OCI-LY1 (cell line): ENCODE data around the gene JAKMIP2.

Source experiments
- H2AFZ ChIP-seq: fragments of 200-600 bp; sonication (generic), shearing (Covaris generic); 2 replicates; pipeline ENCODE4 v1.6.0; 2014; ENCODE audit warnings: antibody characterized with exemption, mild to moderate bottlenecking, low read length
- H3F3A ChIP-seq: fragments of 200-600 bp; sonication (generic), shearing (Covaris generic); 2 replicates; pipeline ENCODE4 v1.6.0; 2014; ENCODE audit warnings: mild to moderate bottlenecking, antibody characterized with exemption, low read length, moderate library complexity; ENCODE audit not compliant: insufficient read depth
- H3K27ac ChIP-seq: fragments of 200-600 bp; sonication (generic); 2 replicates; pipeline ENCODE4 v1.5.1; 2014; ENCODE audit warnings: low read length, mixed run types, mild to moderate bottlenecking, low read depth; ENCODE audit not compliant: poor library complexity, severe bottlenecking
- H3K27me3 ChIP-seq: fragments of 200-600 bp; sonication (generic); 2 replicates; pipeline ENCODE4 v1.6.0; 2014; ENCODE audit warnings: antibody characterized with exemption, mild to moderate bottlenecking, low read length, moderate library complexity; ENCODE audit not compliant: insufficient read depth
- H3K36me3 ChIP-seq: fragments of 200-600 bp; sonication (generic); 2 replicates; pipeline ENCODE4 v1.6.1; 2014; ENCODE audit warnings: mild to moderate bottlenecking, antibody characterized with exemption, low read length, moderate library complexity, mixed read lengths; ENCODE audit not compliant: insufficient read depth
- H3K4me1 ChIP-seq: fragments of 200-600 bp; sonication (generic); 2 replicates; pipeline ENCODE4 v1.5.1; 2014; ENCODE audit warnings: mild to moderate bottlenecking, low read length, moderate library complexity; ENCODE audit not compliant: insufficient read depth, severe bottlenecking
- H3K4me2 ChIP-seq: fragments of 200-600 bp; sonication (generic), shearing (Covaris generic); 2 replicates; pipeline ENCODE4 v1.6.1; 2014; ENCODE audit warnings: low read length
- H3K4me3 ChIP-seq: fragments of 200-600 bp; sonication (generic); 2 replicates; pipeline ENCODE4 v1.5.1; 2014; ENCODE audit warnings: low read length, low read depth, mild to moderate bottlenecking, mixed read lengths; ENCODE audit not compliant: poor library complexity, severe bottlenecking
- H3K79me2 ChIP-seq: fragments of 200-600 bp; shearing (Covaris generic); 2 replicates; pipeline ENCODE4 v1.6.1; 2016; ENCODE audit warnings: mixed run types, low read length, mixed read lengths; ENCODE audit not compliant: insufficient read depth
- H3K9ac ChIP-seq: fragments of 200-600 bp; sonication (generic), shearing (Covaris generic); 2 replicates; pipeline ENCODE4 v1.6.1; 2014; ENCODE audit warnings: mild to moderate bottlenecking, low read length, mixed read lengths
- H3K9me2 ChIP-seq: fragments of 200-600 bp; sonication (generic), shearing (Covaris generic); 2 replicates; pipeline ENCODE4 v1.6.1; 2014; ENCODE audit warnings: low read depth, mild to moderate bottlenecking, low read length, mixed read lengths
- H3K9me3 ChIP-seq: fragments of 200-600 bp; shearing (Covaris generic); 2 replicates; pipeline ENCODE4 v1.6.1; 2014; ENCODE audit warnings: low read length, mixed read lengths
- H4K20me1 ChIP-seq: fragments of 200-600 bp; sonication (generic), shearing (Covaris generic); 2 replicates; pipeline ENCODE4 v1.6.0; 2016; ENCODE audit warnings: mild to moderate bottlenecking, low read length; ENCODE audit not compliant: insufficient read depth
- CTCF ChIP-seq: fragments of 200-600 bp; sonication (generic), shearing (Covaris generic); IDR thresholded peaks from 2 replicates; pipeline ENCODE4 v1.5.1; 2017; ENCODE audit warnings: mild to moderate bottlenecking, antibody characterized with exemption, low read length, moderate library complexity, mixed read lengths
- EZH2 ChIP-seq: fragments of 200-600 bp; sonication (generic), shearing (Covaris generic); IDR thresholded peaks from 2 replicates; pipeline ENCODE4 v1.8.0; 2017; ENCODE audit warnings: borderline replicate concordance, mixed run types, mild to moderate bottlenecking, antibody characterized with exemption, low read length, moderate library complexity, mixed read lengths

JAKMIP2 gene

GRCh38 chr5:147675168-147675567 lies 107.4 kb downstream of the JAKMIP2 start:
- Histone ChIP-seq H3K27me3 (no peaks in the 10 kb centered on the region), H3F3A (no peaks in the 10 kb centered on the region), H3K4me2 (no peak overlapping the region), H3K36me3 (no peaks in the 10 kb centered on the region), H3K9ac (no peak overlapping the region), H3K4me1 (no peaks in the 10 kb centered on the region), H3K4me3 (no peak overlapping the region), H2AFZ (no peak overlapping the region), H3K27ac (no peak overlapping the region), H3K9me3 (no peaks in the 10 kb centered on the region), H3K79me2 (no peaks in the 10 kb centered on the region), H3K9me2 (no peaks in the 10 kb centered on the region), H4K20me1 (no peaks in the 10 kb centered on the region)
- TF ChIP-seq CTCF (no peak), EZH2 (no peak)

- no peak overlapping the region for H2AFZ ChIP-seq
- H3K79me2 ChIP-seq, result no peaks in the 10 kb centered on the region
- no peaks in the 10 kb centered on the region for H3K9me2 ChIP-seq
- H3K27me3 ChIP-seq, result no peaks in the 10 kb centered on the region
- H4K20me1 ChIP-seq, result no peaks in the 10 kb centered on the region
- no peak overlapping the region for H3K9ac ChIP-seq
- H3K27ac ChIP-seq, result no peak overlapping the region
- H3K4me3 ChIP-seq, result no peak overlapping the region
- H3K36me3 ChIP-seq, result no peaks in the 10 kb centered on the region
- H3K4me1 ChIP-seq, result no peaks in the 10 kb centered on the region
- H3K9me3 ChIP-seq, result no peaks in the 10 kb centered on the region
- no peak overlapping the region for H3K4me2 ChIP-seq
- H3F3A ChIP-seq, result no peaks in the 10 kb centered on the region
- TF ChIP-seq CTCF (no peak), EZH2 (no peak)
Observed at GRCh38 chr5:147674411-147674810, 108.1 kb downstream of the JAKMIP2 start.

GRCh38 chr5:147673791-147674190 lies 108.7 kb downstream of the JAKMIP2 start:
- Histone ChIP-seq H3K9ac (no peak overlapping the region), H4K20me1 (no peaks in the 10 kb centered on the region), H3K4me3 (no peak overlapping the region), H3K4me2 (no peak overlapping the region), H3K27ac (no peak overlapping the region), H3K27me3 (no peaks in the 10 kb centered on the region), H3K9me3 (no peaks in the 10 kb centered on the region), H3K9me2 (no peaks in the 10 kb centered on the region), H3K79me2 (no peaks in the 10 kb centered on the region), H3K4me1 (no peaks in the 10 kb centered on the region), H3K36me3 (no peaks in the 10 kb centered on the region), H3F3A (no peaks in the 10 kb centered on the region), H2AFZ (no peak overlapping the region)
- no peak for TF ChIP-seq EZH2
- TF ChIP-seq CTCF, result no peak
